Urinary bladder (tissue), 4 donors: Measurements from ENCODE around the gene DEGS1. TPM values are rescaled to one million over a fixed set of nuclear protein-coding genes. Genes with fewer than 3 reads are reported as not detected.

Experiments
- DNase-seq: peaks from one replicate; pipeline ENCODE4 v3.0.0-alpha.2; 2015; ENCODE audit errors: extremely low spot score
- H3K27ac ChIP-seq: one replicate; pipeline ENCODE4 v1.5.1; 2013; ENCODE audit warnings: low read depth, mild to moderate bottlenecking, moderate library complexity
- H3K36me3 ChIP-seq: one replicate; pipeline ENCODE4 v1.6.1; 2013; ENCODE audit warnings: mild to moderate bottlenecking, moderate library complexity; ENCODE audit not compliant: insufficient read depth
- H3K4me1 ChIP-seq: one replicate; pipeline ENCODE4 v1.6.1; 2013; ENCODE audit warnings: mild to moderate bottlenecking, moderate library complexity; ENCODE audit not compliant: insufficient read depth
- H3K4me3 ChIP-seq: one replicate; pipeline ENCODE4 v1.5.1; 2013; ENCODE audit warnings: low read depth, low read length
- WGBS: extraction: QIAGEN DNeasy Blood & Tissue Kit; methylation state at CpG from one replicate; pipeline ENCODE4 v1.1.7; 2013; 5-methylcytosine and 5-hydroxymethylcytosine counted together
- polyA plus RNA-seq: library from polyadenylated mRNA; stranded (reverse); fragments of 200-250 nt; gene quantifications from one replicate; pipeline ENCODE4 v1.2.3, GENCODE V29; 2013
- total RNA-seq: library from RNA; depleted of rRNA; stranded (reverse); fragments of >200 nt; gene quantifications from one replicate; pipeline ENCODE4 v1.2.3, GENCODE V29; 2014
- donor health status: healthy with polysubstance abuse.
- donor health status: healthy.

Gene DEGS1
- total and polyA plus RNA-seq, 2 donors, result 91.9 to 95.5 TPM

DNA sequence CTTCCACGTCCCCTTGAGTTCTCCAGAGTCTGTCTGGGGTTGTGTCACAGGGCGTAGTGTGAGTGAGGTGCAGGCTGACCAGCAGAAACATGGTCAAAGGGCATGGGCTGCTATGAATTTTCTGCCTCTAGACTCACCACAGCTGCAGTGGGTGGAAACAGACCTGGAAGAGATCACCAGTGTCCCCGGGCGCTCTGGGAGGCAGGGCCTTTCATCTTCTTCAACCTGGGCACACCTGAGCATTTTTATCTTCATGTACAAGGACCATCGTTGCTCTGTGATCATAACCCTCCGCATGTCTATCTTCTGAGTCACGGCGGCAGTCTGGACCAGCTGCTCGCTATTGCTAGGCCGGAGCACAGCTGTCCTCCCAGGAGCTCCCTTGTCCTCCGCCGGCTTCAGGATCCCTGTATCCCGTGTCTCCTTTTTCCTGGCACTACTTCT, 29.6 kb downstream of the DEGS1 start:
- H3K4me3 ChIP-seq, result no peak overlapping the region
- DNase-seq, result no peak
- no peaks in the 10 kb centered on the region for H3K36me3 ChIP-seq
- no peaks in the 10 kb centered on the region for H3K4me1 ChIP-seq
- no peak overlapping the region for H3K27ac ChIP-seq
- WGBS, result 79% methylated on average over 13 of the region's 13 CpGs

DNA sequence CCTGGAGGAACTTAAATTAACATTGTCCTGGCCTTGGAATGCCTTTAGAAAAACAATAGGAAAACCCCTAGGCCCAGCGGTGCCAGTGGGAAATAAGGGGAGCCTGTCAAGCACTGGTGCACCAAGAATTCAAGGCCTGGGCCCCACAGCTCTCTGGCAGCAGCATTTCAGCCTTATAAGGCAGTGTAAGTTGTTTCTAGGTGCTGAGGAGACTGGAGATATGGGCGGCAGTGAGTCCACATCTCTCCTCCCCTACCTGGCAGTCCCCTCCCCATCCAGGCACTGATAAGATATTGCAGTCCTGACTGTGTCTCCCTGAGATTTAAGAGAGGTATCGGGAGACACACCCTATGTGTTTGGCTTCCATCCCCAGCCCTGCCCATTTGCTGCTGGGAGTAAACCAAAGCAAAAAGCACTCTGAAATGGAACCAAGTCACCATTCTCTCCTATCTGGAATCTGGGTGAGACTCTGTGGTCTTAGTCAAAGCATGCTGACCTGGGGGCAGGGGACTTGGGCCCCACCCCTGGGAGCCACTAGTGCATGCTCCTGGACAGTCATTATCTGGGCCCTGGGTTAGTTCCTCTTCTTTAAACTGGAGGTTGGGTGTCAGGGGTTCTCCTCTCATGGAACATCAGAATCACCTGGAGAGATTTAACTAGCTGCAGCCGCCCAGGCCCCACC, 30.5 kb downstream of the DEGS1 start:
- Histone ChIP-seq H3K4me1 (no peaks in the 10 kb centered on the region), H3K27ac (no peak overlapping the region), H3K4me3 (no peak overlapping the region), H3K36me3 (no peaks in the 10 kb centered on the region)
- no peak for DNase-seq
- WGBS, result 56% methylated on average over 4 of the region's 4 CpGs

DNA sequence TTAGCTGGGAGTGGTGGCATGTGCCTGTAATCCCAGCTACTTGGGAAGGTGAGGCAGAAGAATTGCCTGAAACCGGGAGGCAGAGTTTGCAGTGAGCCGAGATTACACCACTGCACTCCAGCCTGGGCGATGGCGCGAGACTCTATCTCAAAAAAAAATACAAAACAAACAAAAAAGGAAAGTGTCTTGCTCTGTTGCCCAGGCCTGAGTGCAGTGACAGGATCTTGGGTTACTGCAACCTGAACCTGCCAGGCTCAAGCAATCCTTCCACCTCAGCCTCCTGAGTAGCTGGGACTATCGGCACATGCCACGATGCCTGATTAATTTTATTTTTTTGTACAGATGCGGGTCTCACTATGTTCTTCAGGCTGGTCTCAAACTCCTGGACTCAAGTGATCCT, 33.3 kb downstream of the DEGS1 start:
- WGBS, result 96% methylated on average over 8 of the region's 8 CpGs
- no peaks in the 10 kb centered on the region for H3K36me3 ChIP-seq
- no peak overlapping the region for H3K4me3 ChIP-seq
- no peak for DNase-seq
- H3K27ac ChIP-seq, result no peak overlapping the region
- H3K4me1 ChIP-seq, result no peaks in the 10 kb centered on the region

DNA sequence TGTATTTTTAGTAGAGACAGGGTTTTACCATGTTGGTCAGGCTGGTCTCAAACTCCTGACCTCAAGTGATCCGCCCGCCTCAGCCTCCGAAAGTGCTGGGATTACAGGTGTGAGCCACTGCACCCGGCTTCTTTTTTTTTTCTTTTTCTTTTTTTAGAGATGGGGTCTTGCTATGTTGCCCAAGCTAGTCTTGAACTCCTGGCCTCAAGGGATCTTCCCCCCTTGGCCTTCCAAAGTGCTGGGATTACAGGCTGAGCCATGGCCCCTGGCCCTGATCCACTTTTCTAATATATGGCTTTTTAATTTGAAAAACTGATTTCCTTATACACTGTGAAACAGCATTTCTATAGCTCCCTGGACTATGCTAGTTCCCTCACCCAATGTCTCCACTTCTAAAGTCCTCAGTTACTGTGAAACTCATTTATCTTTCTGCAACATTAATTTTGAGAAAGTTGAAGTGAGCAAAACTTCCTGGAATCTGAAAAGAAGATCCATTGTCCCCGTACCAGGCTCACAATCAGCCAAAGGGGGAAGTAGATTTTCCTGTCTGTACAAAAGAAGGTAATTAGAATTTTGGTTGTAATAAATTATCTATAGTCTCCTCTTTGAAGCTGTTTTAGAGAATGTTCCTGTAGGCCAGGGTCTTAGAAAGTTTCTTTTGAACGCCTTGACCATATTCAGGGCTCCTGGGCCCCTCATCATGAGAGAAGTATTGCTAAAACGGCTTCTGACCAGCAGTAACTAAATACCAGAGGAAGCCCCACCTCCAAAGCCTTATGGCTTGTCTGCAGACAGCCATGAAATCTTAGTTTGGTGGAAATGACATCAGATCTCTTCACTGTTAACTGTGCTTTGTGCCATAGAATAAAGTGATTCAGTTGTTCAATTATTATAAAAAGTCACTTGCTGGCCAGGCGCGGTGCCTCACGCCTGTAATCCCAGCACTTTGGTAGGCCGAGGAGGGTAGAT, 34.9 kb downstream of the DEGS1 start:
- DNase-seq, result no peak
- Histone ChIP-seq H3K4me1 (no peaks in the 10 kb centered on the region), H3K4me3 (no peak overlapping the region), H3K27ac (no peak overlapping the region), H3K36me3 (no peaks in the 10 kb centered on the region)
- WGBS, result 80% methylated on average over 11 of the region's 11 CpGs

DNA sequence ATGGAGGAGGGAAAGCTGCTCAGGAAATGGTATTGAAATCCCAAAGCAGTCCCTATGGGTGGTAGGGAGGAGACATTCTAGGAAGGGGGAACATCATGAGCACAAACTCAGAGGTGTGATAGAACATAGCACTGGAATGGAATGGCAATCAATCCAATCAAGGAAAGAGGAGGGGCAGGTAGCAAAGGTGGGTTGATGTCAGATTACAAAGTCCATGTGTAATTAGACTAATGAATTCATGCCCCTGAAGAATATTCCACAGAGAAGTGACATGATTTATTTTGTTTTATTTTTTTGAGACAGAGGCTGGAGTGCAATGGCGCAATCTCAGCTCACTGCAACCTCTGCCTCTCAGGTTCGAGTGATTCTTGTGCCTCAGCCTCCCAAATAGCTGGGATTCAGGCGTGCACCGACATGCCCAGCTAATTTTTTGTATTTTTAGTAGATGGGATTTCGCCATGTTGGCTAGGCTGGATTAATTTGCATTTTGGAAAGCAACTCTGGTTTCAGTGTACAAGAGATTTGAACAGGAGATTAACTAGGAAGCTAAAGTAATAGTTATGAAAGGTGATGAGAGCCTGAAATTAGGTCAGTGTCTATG, 36.1 kb downstream of the DEGS1 start:
- H3K27ac ChIP-seq, result no peak overlapping the region
- H3K4me3 ChIP-seq, result no peak overlapping the region
- 82% methylated on average over 5 of the region's 5 CpGs for WGBS
- no peaks in the 10 kb centered on the region for H3K4me1 ChIP-seq
- no peaks in the 10 kb centered on the region for H3K36me3 ChIP-seq
- DNase-seq, result no peak

DNA sequence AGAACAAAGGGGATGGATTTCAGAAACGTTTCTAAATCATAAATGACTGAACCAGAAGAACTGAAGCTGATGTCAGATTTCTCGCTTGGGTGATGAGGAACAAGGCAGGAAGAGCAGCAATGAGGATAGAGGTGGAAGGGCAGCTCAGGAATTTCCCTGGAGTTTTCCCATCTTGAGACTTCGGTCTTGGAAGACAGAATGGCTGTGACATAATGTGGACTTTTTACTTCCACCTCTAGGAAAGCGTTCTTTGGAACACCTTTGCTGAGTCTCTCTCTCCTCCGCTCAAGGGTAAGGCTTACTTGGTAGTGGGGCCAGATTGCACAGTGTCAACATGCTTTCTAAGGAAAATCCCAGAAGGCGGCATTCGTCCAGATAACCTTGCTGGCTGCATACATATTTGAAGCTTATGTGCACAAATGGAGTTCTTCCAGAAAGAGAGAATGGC, 36.6 kb downstream of the DEGS1 start:
- H3K4me1 ChIP-seq, result no peaks in the 10 kb centered on the region
- 63% methylated on average over 7 of the region's 7 CpGs for WGBS
- DNase-seq, result no peak
- no peaks in the 10 kb centered on the region for H3K36me3 ChIP-seq
- H3K4me3 ChIP-seq, result no peak overlapping the region
- H3K27ac ChIP-seq, result no peak overlapping the region

DNA sequence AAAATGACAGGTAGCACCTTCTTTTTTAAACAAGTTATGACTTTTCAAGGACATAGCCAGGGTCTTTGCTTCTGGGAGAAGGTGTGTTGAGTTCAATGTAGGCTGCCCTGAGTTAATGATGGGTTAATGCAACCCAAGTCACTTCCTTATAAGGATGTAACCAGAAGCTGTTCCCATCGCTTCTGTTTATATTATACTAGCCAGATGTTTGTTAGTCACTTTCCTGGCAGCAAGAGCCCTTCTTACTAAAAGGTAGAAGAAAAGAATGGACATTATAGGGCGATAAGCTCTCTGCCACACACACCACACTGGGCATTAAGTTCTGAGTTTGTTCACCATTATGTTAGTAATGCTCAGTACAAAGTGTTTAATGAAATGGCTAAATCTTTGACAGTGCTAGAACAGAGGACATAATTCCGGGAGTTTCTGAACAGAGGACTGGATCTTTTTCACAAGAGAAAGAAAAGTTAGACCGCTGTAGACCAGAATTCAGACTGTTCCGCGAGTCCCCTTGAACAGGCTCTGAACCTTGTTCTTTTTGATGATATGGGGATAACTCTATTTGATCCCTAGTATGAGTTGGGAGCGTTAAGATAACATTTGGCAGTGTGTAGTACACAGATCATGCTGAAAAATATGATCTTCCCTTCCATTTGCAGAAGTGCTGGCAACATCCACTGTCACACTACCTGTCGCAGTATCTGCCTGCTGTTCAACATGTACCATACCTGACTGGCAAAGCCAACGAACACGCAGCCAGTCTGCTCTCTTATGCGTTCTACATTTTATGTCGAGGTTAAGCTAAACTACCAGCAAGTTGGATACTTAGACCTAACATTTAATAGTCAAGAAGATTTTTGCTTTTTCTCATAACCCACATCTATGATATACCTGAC, 41.0 kb downstream of the DEGS1 start:
- H3K27ac ChIP-seq, result no peak overlapping the region
- 37% methylated on average over 12 of the region's 12 CpGs for WGBS
- H3K4me3 ChIP-seq, result no peak overlapping the region
- H3K36me3 ChIP-seq, result no peaks in the 10 kb centered on the region
- H3K4me1 ChIP-seq, result no peaks in the 10 kb centered on the region
- DNase-seq, result no peak

DNA sequence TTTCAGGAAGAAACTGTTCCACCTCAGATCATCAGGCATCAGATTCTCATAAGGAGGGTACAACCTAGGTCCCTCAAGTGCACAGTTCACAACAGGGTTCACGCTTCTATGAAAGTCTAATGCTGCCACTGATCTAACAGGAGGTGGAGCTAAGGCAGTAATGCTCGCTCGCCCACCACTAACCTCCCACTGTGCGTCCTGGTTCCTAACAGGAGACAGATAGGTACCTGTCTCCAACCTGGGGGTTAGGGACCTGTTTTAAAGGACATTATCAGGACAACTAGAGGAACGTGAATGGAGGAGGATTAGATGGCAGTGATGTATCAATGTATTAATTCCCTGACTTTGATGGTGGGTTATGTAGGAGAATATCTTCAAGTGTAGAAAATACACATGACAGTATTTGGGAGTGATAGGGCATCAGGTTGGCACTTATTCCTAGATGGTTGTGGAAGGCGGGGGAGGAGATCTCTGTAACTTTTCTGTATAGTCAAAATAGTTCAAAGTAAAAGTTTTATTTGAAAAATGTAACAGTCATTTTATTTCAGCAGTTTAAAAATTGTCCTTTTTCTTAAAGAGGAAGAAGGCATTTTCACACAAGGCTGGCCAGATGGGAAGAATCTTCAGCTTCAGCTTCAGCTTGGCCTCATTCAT, 43.9 kb downstream of the DEGS1 start:
- 90% methylated on average over 6 of the region's 6 CpGs for WGBS
- Histone ChIP-seq H3K4me3 (no peak overlapping the region), H3K36me3 (no peaks in the 10 kb centered on the region), H3K4me1 (no peaks in the 10 kb centered on the region), H3K27ac (no peak overlapping the region)
- no peak for DNase-seq

DNA sequence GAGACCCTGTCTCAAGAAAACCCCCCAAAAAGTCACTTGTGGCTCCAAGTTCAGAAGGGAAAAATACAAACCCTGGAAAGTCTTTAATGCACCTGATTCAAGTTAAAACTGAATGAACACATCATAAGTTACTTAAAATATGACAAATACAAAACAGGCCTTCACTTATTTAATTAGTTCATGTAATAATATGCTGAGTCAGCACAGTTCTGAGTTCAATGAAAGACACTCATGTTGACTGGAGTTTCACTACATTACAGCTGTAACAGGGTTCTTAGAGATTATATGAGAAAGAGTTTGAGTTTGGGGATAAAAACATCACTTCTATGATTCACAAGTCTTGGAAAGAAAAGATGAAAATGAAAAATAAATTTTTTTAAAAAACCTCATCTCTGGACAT, 51.0 kb downstream of the DEGS1 start:
- Histone ChIP-seq H3K4me3 (no peak overlapping the region), H3K27ac (no peak overlapping the region), H3K36me3 (peaks cover 5% of the 10 kb centered on the region), H3K4me1 (no peaks in the 10 kb centered on the region)
- no peak for DNase-seq

DNA sequence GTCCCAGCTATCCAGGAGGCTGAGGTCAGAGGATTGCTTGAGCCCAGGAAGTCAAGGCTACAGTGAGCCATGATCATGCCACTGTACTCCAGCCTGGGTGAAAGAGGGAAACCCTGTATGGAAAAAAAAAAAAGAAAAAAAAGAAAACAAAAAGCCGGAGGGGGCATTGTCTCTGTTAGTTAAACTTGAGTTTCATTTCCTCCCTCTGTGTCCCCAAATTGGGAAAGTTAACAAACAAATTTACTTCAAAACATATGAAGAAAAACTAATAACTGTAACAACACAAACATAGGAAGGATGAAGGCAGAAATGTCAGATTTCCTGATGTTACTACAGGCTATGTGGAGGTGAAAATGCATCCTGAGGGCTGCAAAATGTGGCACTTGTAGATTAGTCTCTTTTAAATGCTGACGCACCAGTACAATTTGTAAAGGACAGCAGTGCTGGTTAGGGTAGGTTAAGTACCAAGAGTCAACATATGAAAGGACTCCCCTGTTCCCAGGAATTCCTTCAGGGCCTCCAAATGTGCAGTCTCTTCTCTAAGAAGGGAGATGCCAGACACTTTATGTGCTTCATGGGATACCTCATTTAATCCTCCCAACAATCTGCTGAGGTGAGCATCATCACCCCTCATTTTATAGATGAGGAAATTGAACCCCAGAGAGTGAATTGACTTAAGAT, 52.9 kb downstream of the DEGS1 start:
- Histone ChIP-seq H3K4me1 (no peaks in the 10 kb centered on the region), H3K27ac (no peak overlapping the region), H3K36me3 (peaks cover 5% of the 10 kb centered on the region), H3K4me3 (no peak overlapping the region)
- WGBS, result 77% methylated on average over 2 of the region's 2 CpGs
- no peak for DNase-seq

DNA sequence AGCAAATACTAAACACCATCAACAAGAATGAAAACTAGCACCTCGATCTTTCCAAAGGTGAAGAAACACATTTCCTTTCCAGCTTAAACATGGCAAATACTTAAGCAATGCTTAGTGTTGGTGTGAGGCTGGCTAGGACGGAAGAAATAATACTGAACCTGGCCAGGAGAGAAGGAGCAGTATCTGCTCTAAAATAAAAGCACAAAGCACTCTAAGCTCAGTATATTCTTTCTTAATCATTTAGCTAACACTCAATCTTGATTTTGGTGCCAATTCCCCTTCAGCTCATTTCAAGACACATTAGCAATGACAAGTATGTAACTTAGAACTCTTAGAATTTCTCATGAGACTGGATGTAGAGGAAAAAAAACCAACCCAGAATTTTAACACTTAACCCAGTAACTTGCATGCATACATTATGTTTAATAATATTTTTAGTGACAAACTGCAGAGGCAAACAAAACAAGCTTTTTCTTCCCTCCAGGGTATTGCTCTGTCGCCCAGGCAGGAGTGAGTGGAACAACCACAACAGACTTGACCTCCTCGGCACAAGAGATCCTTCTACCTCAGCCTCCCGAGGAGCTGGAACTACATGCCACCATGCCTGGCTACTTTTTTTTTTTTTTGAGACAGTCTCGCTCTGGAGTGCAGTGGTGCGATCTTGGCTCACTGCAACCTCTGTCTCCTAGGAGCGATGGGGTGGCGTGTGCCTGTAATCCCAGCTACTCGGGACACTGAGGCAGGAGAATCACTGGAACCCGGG, 54.3 kb downstream of the DEGS1 start:
- no peak for DNase-seq

DNA sequence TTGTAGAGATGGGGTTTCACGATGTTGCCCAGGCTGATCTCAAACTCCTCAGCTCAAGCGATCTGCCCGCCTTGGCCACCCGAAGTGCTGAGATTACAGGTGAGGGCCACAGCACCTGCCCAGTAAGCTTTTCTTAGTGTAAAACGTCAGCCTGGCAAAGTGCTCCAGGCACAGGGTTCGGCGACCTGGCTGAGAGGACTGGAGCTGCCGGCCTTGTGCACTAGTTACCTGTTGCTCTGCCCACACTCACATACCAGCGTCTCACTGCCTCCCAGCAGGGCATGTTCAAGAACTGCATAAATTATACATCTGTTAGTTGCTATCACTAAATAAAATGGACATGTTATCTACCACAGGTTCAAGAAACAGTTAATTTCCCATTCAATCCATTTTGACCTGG, 55.2 kb downstream of the DEGS1 start:
- Histone ChIP-seq H3K36me3 (peaks cover 3% of the 10 kb centered on the region), H3K4me1 (no peaks in the 10 kb centered on the region), H3K4me3 (no peak overlapping the region), H3K27ac (no peak overlapping the region)
- WGBS, result 90% methylated on average over 9 of the region's 9 CpGs
- DNase-seq, result no peak

More for the DNA sequence above, 54.3 kb downstream of the DEGS1 start:
- Histone ChIP-seq H3K4me3 (no peak overlapping the region), H3K27ac (no peak overlapping the region), H3K36me3 (peaks cover 5% of the 10 kb centered on the region), H3K4me1 (no peaks in the 10 kb centered on the region)
- 91% methylated on average over 11 of the region's 11 CpGs for WGBS
